HEK293T (cell line): ENCODE measurements around the gene EGFR.

Experiments used
- BHLHE40 ChIP-seq: fragments of 450-650 bp; IDR thresholded peaks from 2 replicates; pipeline ENCODE4 v1.6.1; 2016; ENCODE audit warnings: mild to moderate bottlenecking, moderate library complexity, borderline replicate concordance
- FOXM1 ChIP-seq: fragments of 450-650 bp; IDR thresholded peaks from 2 replicates; pipeline ENCODE4 v1.6.1; 2017; ENCODE audit warnings: mild to moderate bottlenecking, borderline replicate concordance

DNA sequence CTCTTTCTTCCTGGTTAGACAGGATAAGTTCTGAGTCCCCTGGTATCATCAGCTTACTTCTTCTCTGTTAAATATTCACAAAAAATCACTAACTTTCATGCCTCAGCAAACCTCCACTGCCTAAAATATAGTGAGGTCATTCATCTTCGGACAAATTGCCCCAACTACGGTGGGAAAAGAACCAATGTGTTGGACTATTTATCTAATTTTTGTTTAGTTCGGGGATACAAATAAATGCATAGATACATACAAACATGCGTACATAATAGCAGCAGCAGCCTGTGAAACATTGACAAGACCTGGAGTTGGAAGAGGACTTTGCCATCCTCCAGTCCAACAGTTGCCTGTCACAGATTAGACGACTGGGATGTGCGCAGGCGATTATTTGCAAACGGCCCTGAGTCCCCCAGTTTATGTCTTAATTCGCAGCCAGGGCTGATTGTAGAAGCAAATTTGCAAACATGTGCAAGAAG is 51.5 kb downstream of the EGFR start:
- no peak for TF ChIP-seq FOXM1
- TF ChIP-seq BHLHE40 = no peak
